Mucosa of stomach (tissue), 1 donor: ENCODE measurements around the gene BRIP1.
"Not testable (repeated sequence)": the region's sequence is repeated elsewhere in the genome, so short reads cannot be mapped to it uniquely, and the experiment has no call there.

Source experiments
- H3K27me3 ChIP-seq: one replicate; pipeline ENCODE4 v1.7.0; 2013; ENCODE audit warnings: mild to moderate bottlenecking, low read length; ENCODE audit not compliant: control insufficient read depth, insufficient read depth
- H3K36me3 ChIP-seq: one replicate; pipeline ENCODE4 v1.7.0; 2013; ENCODE audit warnings: low read length; ENCODE audit not compliant: control insufficient read depth, insufficient read depth
- H3K4me1 ChIP-seq: one replicate; pipeline ENCODE4 v1.7.0; 2013; ENCODE audit warnings: mild to moderate bottlenecking, low read length; ENCODE audit not compliant: control insufficient read depth, insufficient read depth
- H3K4me3 ChIP-seq: one replicate; pipeline ENCODE4 v1.7.0; 2013; ENCODE audit warnings: low read length
- H3K9ac ChIP-seq: one replicate; pipeline ENCODE4 v1.7.0; 2013; ENCODE audit warnings: mild to moderate bottlenecking, low read length, moderate library complexity
- H3K9me3 ChIP-seq: one replicate; pipeline ENCODE4 v1.7.0; 2013; ENCODE audit warnings: mild to moderate bottlenecking, low read length, moderate library complexity; ENCODE audit not compliant: control insufficient read depth
- donor health status: Pancreatic carcinoma.

BRIP1 gene

GRCh38 chr17:61731330-61731729 is 132.0 kb downstream of the BRIP1 start:
- Histone ChIP-seq H3K4me1 (no peaks in the 10 kb centered on the region), H3K9ac (no peak overlapping the region), H3K9me3 (no peaks in the 10 kb centered on the region), H3K27me3 (no peaks in the 10 kb centered on the region), H3K4me3 (no peak overlapping the region), H3K36me3 (no peaks in the 10 kb centered on the region)

GRCh38 chr17:61729690-61730268 is 133.5 kb downstream of the BRIP1 start:
- Histone ChIP-seq H3K9me3 (no peaks in the 10 kb centered on the region), H3K27me3 (no peaks in the 10 kb centered on the region), H3K36me3 (no peaks in the 10 kb centered on the region), H3K4me3 (no peak overlapping the region), H3K9ac (no peak overlapping the region), H3K4me1 (no peaks in the 10 kb centered on the region)

DNA sequence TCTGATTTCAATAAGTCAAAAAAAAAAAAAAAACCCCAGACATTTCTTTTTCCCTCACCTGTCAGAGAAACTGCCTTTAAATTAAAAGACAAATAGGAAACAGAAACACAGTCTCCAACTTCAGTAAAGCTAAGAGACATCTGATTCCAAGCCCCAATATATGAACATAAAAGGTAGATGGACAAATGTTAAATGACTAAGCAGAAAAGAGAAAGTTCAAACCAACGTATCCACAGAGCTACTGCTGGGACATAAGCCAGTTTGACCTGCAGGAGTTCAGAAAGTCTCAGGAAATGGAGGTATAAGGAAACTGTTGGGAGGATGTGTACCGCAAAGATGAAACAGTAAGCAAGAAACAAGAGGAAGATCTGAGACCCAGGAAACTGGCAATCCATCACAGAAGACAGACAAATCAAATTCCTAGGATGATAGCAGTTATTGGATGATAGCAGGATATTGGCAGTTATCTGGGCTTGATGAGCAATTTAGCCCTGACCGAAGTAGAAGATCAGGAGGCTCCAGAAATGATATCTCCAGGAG is 135.0 kb downstream of the BRIP1 start:
- Histone ChIP-seq H3K27me3 (no peaks in the 10 kb centered on the region), H3K4me1 (no peaks in the 10 kb centered on the region), H3K9ac (no peak overlapping the region), H3K36me3 (no peaks in the 10 kb centered on the region), H3K9me3 (no peaks in the 10 kb centered on the region), H3K4me3 (no peak overlapping the region)

DNA sequence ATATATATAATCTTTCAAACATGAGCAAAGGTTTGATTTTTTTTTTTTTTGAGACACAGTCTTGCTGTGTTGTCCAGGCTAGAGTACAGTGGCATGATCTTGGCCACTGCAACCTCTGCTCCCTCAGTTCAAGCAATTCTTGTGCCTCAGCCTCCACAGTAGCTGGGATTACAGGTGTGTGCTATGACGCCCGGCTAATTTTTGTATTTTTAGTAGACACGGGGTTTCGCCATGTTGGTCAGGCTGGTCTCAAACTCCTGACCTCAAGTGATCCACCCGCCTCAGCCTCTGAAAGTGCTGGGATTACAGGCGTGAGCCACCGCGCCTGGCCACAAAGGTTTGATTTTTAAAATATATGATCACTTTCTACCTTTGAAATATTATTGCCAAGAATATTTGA is 135.5 kb downstream of the BRIP1 start:
- not testable (repeated sequence) for H3K4me1 ChIP-seq, H3K36me3 ChIP-seq, H3K4me3 ChIP-seq, H3K9ac ChIP-seq, H3K9me3 ChIP-seq, H3K27me3 ChIP-seq

DNA sequence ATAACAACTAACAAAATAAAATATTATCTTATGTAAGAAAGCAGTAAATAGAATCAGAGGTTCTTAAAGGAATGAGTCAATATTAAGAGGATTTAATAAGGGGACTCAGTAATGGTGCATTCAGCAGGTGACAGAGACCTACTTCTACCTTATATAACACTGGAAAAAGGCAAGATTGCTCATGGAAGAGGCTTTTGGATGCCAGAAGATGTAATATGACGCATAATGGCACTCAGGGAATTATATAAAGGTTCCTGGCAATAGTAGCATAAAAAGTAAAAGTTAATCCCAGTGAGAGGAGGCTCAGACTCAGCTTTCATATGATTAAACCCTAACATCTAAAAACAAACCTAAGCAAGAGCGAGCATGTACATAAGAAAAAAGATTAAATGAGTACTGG is 136.4 kb downstream of the BRIP1 start:
- Histone ChIP-seq H3K36me3 (no peaks in the 10 kb centered on the region), H3K9me3 (no peaks in the 10 kb centered on the region), H3K4me3 (no peak overlapping the region), H3K27me3 (no peaks in the 10 kb centered on the region), H3K4me1 (no peaks in the 10 kb centered on the region), H3K9ac (no peak overlapping the region)

GRCh38 chr17:61724777-61725176 is 138.6 kb downstream of the BRIP1 start:
- Histone ChIP-seq H3K9ac (no peak overlapping the region), H3K27me3 (no peaks in the 10 kb centered on the region)

GRCh38 chr17:61723914-61724313 is 139.4 kb downstream of the BRIP1 start:
- H3K27me3 ChIP-seq: no peaks in the 10 kb centered on the region
- H3K4me1 ChIP-seq: no peaks in the 10 kb centered on the region

More at GRCh38 chr17:61724777-61725176, 138.6 kb downstream of the BRIP1 start:
- Histone ChIP-seq H3K4me1 (no peaks in the 10 kb centered on the region), H3K4me3 (no peak overlapping the region), H3K36me3 (no peaks in the 10 kb centered on the region), H3K9me3 (no peaks in the 10 kb centered on the region)

GRCh38 chr17:61723183-61723582 is 140.1 kb downstream of the BRIP1 start:
- Histone ChIP-seq H3K27me3 (no peaks in the 10 kb centered on the region), H3K36me3 (no peaks in the 10 kb centered on the region)

More at GRCh38 chr17:61723914-61724313, 139.4 kb downstream of the BRIP1 start:
- Histone ChIP-seq H3K9me3 (no peaks in the 10 kb centered on the region), H3K9ac (no peak overlapping the region), H3K4me3 (no peak overlapping the region), H3K36me3 (no peaks in the 10 kb centered on the region)

DNA sequence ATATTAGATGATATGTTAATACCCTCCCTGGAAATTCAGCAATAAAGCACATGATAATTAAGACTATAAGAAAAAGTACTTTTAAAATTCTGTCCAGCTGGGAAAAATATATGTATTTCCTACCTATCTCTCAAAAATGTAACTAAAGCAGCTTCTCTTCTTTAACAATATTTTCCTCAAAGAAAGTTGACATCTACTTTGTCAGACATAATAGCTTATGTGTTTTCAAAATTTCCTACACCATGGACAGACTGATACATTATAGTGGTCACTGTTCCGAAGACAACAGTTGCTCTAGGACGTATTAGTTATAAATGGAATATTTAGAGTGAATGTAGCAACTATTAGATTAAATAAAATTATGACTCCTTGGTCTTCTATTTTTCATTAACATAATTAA is 140.9 kb downstream of the BRIP1 start:
- Histone ChIP-seq H3K27me3 (no peaks in the 10 kb centered on the region), H3K9me3 (no peaks in the 10 kb centered on the region), H3K9ac (no peak overlapping the region), H3K36me3 (no peaks in the 10 kb centered on the region), H3K4me1 (no peaks in the 10 kb centered on the region), H3K4me3 (no peak overlapping the region)

More at GRCh38 chr17:61723183-61723582, 140.1 kb downstream of the BRIP1 start:
- H3K4me1 ChIP-seq: no peaks in the 10 kb centered on the region
- H3K9me3 ChIP-seq: no peaks in the 10 kb centered on the region
- H3K9ac ChIP-seq: no peak overlapping the region
- H3K4me3 ChIP-seq: no peak overlapping the region

- Histone ChIP-seq H3K9me3 (no peaks in the 10 kb centered on the region), H3K4me1 (no peaks in the 10 kb centered on the region), H3K36me3 (no peaks in the 10 kb centered on the region), H3K27me3 (no peaks in the 10 kb centered on the region), H3K9ac (no peak overlapping the region), H3K4me3 (no peak overlapping the region)
Measured at GRCh38 chr17:61720016-61720795, 143.1 kb downstream of the BRIP1 start.

GRCh38 chr17:61719220-61719619 is 144.1 kb downstream of the BRIP1 start:
- not testable (repeated sequence) for H3K27me3 ChIP-seq, H3K36me3 ChIP-seq, H3K9me3 ChIP-seq, H3K9ac ChIP-seq, H3K4me3 ChIP-seq, H3K4me1 ChIP-seq

- no peaks in the 10 kb centered on the region for H3K9me3 ChIP-seq
- no peak overlapping the region for H3K9ac ChIP-seq
Measured at GRCh38 chr17:61718022-61718421, 145.3 kb downstream of the BRIP1 start.

More at GRCh38 chr17:61718022-61718421, 145.3 kb downstream of the BRIP1 start:
- Histone ChIP-seq H3K4me3 (no peak overlapping the region), H3K36me3 (no peaks in the 10 kb centered on the region), H3K4me1 (no peaks in the 10 kb centered on the region), H3K27me3 (no peaks in the 10 kb centered on the region)
